Stimulated activated CD4-positive, alpha-beta T cell treated with anti-CD3 and anti-CD28 coated beads, Interleukin-15, amount 100 ng/mL, for 24 hours (primary cell): ENCODE measurements around the gene MFAP4.

Experiments
- DNase-seq: peaks from one replicate; pipeline ENCODE4 v3.0.0-alpha.2; 2020

MFAP4 gene

DNA sequence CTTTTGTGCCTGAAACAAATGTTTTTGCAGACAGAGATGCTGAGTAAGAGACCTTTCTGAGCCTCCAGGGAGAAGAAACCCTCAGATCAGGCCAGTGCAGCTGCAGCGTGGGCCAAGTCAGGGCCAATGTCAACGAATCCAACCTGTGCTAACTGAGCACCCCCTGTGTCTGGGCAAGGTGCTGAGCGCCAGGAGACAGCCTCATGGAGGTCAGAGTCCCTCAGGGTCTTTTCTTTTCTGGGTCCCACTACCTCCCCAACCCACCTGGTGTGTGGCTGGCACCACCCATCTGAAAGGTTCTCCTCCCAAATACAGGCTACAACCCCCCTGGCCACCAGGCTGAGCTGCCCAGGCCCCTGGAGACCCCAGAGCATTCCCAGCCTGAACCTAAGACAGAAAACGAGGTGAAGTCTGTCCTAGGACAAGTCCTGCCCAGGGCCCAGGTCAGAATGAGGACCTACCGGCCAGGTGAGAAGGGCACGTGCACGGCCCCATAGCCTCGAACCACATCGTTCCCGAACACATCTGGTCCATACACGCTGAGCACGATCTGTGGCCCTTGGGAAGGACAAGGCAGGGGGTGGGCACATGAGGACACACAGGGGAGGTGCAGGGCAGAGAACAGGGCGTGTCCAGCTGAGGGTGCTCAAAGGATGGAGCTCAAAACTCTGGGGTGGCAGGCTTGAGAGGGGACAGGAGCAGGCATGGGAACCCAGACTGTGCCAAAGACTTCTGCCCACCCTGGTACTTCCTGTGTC, 39.5 kb downstream of the MFAP4 start:
- DNase-seq = no peak

DNA sequence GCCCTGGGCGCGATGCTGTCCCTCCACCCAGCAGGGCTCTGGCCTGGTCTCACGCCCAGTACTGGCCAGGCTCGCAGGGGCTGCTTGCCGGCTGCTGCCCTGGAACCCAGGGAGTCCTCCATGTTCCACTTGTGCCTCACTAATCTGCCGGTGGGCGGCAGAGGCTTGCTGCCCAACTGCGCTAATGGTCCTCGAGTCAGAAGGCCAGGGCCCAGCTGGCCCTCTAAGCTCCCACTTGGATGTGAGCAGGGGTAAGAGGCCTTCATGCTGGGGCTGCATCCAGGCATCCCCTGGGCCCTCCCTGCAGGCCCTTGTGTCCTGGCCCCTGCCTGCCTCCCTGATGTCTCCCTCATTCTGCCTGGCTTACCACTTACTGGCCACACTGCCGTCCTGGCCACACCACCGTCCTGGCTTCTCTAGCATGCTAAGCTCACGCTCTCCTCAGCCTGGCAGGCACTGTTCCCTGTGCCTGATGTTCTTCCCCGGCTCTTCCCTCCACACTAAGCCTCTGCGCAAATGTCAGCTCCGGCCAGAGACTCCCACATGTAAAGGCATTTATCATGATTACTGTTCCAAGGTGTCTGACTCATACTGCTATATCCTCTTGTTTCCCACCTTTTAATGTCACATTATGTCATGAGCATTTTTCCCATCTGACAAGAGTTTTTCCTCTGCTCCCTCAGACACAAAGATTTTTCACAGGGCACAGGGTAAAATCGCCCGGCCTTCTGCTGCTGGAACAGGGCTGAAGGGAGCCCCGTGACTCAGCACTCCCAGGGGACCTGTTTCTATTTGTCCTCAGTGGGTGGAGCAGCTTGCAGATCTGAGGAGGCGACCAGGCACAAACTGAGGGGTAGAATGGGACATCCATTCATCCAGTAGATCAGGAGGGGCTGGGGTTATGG, 40.4 kb downstream of the MFAP4 start:
- no peak for DNase-seq

DNA sequence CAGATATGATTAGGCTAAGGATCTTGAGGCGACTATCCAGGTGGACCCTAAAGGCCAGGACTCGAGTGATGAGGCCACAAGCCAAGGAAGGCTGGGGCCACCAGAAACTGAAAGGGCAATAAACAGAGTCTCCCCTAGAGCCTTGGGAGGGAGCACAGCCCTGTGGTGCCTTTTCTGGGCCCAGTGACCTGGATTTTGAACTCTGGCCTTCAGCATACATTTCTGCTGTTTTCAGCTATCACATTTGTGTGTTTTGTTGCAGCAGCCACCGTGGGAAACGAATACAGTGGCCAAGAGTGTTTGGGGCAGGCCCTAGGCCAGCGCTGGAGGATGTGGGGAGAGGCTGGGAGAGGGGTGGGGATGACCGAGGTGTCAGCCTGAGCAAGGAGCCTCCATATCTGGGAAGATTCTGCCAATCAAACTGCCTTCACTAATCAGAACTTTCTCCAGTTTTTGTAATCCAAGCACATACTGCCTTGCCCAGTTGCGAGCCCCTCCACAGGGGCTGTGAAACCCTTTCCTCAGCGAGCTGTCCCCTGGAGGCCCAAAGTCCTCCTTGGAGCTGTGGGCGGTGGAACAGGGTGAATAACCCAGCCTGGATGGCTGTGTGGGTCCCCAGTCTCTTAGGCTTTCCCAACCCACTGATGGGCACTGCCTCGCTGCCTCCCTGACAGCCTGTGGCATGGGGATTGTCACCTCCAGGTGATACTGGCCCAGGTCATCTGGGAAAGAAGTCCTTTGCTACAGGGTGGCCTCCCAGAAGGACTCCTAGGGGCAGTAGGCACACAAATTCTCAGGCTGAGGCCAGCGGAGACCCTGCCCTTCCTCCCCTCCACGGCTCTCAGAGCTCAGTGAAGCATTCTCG, 41.3 kb downstream of the MFAP4 start:
- DNase-seq = no peak

DNA sequence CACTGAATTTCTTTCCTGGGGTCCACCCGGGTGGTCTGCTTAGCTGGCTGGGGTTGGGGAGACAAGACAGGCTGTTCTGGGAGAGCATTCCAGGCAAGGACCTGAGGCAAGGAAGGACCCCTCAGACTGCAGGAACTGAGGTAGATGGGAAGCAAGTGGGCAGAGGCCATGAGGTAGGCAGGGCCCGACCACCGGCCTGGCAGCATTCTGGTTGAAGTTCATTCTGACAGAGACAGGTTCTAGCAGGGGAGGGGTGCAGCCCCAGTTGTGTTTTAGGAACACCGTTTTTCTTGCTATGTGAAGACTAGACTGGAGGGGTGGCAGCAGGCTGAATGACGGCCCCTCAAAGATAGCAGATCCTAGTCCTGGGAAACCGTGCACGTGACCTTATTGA, 41.9 kb downstream of the MFAP4 start:
- no peak for DNase-seq

DNA sequence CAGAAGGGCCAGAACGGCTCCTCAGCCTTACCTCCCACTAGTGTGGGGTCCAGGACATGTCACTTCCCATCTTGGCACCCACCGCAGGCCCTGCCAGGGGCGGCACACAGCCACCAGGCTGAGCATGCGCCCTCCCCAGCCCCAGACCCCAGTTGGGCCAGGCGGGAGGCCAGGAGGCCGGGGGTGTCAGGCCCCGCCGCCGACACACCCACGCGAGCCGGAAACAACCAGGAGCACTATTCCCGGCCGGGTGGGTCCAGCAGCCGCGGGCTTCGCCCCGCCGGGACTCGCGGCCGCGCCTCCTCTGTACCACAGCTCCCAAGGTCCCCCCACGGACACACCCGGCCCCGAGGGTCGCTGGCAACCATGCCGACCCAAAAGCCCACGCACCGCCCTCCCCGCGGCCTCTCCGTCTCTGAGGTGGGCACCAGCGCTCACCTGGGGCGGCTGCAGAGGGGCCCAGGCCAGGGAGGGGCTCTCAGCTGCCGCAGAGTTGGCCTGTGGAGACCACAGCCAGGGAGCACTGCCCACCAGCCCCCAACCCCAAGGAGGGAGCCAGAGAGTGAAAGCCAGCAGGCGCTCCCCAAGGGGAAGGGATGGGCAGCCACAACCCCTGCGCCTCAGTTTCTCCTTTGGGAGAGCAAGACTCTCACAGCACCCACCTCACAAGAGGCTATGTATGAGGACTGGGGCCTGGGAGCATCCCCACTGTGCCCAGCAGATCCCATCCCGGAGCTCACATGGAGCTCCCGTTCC, 42.5 kb downstream of the MFAP4 start:
- no peak for DNase-seq

DNA sequence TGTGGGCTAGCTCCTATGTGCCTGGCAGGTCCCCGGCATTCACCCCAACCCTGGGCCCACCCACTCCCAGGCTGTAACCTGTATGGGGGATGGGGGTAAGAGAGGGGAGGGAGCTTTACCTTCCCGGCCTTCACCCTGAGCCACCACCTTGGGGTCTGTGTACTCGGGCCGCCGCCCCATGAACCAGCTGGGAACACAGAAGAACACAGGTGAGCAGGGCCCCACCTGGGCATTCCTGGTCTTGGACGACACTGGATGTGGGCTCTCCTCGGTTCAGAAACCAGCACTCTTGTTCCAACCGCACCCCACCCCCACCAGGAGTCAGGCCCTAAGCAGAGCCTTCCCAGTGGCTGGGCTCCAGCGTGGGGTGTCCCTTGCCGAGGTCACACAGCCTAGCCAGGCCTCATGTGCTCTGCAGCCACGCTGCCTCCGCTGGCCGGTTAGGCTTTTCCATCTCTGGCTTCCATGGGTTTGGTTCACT, 43.3 kb downstream of the MFAP4 start:
- no peak for DNase-seq

DNA sequence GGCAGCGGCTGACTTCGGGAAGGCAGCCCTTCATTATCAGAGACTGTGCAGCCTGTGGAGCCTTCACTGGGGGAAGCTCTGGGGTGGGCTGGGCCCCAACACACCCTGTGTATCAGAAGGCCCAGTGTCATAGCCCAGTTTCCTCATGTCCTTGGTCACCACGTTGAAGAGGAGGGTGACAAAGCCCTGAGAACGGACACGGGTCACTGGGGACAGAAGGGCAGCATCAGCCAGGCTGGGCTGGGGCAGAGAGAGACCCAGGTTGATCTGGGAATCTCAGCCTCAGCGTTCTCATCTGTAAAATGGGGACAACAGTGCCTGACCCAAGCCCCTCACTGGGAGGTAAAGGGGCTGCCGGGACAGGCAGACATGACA, 43.7 kb downstream of the MFAP4 start:
- no peak for DNase-seq

DNA sequence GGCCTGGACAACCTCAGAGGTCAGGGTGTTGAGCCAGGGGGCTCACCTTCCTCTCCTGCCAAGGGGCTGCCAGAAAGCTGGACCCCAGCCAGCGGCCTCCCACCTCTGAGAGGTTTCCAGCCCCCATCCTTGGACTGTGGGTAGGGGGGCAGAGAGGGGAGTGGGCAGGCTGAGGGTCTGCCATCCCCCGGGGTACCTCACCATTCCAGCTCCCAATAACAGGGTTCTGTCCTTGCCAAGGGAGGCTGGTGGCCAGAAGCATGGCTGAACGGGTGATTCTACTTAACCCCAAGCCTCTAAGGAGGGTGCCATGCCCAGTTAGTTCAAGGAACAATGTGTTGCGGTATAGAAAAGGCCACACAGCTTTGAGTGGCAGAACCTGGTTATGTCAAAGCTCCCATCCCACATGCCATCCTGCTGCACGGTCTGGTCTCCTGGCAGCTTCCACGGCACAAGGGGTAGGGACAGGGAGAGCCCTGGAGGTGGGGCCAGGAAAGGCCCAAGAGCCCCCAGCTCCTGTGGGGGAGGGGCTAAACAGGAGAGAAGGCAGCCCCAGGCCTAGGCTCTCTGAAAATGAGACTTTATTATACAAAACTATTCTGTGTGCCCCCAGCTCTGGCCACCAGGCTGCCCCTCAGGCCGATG, 44.3 kb downstream of the MFAP4 start:
- DNase-seq = no peak

DNA sequence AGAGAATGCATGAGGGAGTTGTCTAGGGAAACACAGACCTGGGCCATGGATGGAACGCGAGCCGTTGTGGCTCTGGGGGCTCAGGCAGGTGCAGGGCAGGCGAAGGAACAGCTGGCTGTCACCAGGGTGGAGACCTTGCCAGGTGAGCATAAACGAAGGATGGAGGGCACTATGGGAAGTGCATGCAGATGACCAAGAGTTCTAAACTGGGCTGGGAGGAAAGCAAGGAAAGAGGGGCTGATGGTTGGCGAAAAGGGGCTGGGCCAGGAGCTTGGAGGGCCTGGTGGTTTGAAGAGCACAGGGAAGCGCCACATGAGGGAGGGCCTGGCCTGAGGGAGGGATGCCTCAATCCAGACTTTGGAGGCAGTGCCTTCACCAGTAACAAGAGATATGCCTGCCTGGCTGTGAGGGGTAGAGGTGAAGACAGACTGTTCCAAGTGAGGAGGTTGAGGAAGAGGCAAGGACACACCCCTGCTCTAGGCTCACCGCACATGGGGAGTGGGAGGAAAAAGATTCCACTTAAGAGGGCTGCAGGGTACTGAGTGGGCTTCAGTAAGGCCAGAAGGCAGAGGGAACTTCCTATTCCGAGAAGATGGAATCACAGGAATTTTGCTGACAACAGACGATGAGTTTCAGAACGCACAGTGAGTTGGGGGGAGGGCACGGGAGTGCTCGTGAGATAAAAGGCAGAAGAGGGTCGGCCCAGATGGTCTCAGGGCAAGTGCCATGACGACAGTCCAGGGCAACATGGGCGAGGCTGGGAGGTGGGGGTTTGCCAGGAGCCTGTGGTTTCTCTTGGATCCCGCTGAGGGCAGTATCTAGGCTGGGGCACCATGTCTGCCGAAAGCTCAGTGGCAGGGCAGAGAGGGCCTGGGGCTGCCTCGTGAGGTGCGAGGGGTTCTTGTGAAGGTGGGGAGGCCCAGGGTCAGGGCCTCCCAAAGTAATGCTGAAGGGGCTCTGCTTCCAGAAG, 45.1 kb downstream of the MFAP4 start:
- no peak for DNase-seq

DNA sequence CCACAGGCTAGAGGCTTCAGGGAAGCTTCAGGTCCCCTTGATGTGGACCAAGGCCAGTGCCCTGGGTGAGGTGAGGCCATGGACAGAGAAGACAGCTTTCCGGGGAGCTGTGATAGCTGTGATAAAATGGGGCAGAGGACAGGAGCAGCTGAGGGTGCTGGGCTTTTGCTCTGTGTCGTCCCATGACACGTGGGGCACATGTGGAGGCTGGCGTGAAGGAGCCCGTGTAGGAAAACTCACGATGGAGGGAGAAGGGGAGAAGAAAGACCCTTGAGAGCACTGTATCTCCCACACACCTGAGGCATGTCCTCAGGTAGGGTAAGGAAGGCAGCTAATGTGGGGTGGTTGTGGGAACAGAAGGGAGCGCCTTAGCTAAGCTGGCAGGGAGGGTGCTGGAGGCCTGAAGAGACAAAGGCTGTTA, 45.8 kb downstream of the MFAP4 start:
- DNase-seq = no peak

DNA sequence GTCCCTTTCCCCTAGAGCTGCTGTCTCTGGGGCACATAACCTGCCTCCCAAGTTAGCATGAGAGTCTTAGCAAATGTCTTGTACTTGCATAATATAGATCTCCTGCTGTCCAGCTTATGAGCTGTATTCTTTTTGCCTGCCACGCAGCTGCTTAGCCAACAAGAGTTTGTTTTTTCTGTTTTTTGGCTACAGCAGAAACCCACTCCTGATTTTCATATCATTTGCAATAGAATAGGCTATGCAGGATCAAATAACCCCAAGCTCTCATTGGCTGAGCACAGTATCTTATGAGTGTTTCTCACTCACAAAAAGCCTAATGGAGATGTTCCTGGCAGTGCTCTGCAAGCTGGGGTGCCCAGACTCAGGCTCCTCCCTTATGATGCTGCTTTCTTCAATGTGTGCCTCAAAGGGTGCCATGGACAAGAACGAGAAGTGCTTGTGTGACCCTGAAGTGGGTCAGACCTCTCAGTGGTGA, 47.6 kb downstream of the MFAP4 start:
- no peak for DNase-seq

DNA sequence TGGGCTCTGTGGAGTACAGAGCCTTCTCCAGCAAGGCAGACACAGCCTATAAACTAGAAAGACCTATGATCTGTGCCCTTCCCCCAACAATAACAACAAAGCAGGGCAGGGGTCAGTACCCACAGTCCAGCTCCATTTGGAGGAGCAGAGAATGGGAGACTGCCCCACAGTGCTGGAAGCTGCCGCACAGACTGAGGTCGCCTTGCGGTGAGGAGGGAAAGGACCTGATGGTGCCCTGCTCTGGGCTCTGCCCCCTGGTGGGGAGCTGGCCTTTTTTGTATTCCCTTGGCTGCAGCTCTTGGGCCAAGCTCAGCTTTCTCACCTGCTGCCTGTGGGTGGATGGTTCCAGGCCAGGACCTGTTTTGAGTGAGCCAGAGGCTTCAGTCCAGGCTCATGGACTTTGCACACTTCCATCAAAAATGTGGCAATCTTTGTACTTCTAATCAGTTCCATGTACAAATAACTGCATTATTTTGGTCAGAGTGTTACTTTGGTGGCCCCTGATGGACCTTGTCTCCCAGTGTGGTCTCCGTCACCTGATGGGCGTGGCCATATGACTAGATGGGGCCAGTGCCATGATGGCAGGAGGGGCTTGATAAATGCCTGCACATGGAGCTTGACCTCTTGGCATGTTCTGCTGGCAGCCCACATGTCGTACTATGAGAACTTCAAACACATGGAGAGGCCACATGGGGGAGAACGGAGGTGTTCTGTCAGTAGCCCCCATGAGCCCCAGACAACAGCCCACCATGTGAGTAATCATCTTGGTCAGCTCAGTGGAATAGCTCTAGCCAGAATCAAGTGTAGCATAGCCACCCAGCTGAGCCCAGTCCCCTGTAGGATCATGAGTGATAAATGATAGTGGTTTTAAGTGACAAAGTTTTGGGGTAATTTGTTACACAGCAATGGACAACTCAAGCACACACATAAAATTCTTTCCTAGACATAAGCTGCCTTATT, 48.7 kb downstream of the MFAP4 start:
- peak; percentile 76 for DNase-seq

DNA sequence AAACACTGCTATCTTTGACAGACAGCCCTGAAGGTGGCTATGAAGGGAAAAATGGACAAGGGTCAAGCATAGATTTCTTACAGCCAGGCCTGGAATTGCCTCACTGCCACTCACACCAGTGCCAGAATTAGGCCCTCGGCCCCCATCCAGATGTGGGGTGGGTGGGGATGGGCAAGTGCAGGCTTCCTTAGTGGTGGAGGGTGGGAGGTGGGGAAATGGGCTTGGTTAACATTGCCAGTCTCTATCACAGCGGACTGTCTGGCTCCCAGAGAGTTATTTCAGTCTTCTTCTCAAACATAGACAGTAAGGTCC, 49.3 kb downstream of the MFAP4 start:
- DNase-seq = no peak

DNA sequence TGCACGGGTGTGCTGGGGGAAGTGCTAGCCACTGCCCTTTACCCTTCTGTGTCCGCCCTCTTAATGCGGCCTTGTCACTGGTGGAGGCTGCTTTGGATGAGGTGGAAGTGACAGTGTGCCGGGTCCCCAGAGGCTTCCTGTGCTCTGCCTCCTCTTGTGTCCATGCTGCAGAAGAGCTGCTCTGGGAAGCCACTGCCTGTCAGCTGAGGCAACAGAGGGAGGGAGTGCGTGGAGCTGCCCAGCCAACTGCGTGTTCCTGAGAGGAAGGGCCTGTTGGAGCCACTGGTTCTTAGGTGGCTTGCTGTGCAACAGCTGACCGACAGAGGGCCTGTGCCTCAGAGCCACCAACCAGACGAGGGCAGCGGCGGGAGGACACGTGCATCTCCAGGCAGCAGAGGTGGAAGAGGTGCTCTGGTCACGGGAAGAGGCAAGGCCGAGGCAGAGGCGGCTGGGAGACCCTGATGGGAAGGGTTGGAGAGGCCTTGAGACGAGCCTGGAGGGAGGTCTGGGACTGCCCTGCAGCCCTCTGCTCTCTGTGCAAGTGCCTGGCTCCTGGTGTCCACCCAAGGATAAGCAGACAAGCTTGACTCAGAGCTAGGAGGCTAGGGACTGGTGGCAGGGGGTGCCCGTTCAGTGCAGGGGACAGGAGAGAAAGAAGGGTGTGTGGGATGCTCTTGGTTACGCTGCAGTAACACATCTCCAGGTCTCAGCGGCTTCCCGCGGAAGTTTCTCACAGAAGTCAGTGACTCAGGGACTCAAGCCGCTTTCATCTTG, 49.9 kb downstream of the MFAP4 start:
- no peak for DNase-seq

DNA sequence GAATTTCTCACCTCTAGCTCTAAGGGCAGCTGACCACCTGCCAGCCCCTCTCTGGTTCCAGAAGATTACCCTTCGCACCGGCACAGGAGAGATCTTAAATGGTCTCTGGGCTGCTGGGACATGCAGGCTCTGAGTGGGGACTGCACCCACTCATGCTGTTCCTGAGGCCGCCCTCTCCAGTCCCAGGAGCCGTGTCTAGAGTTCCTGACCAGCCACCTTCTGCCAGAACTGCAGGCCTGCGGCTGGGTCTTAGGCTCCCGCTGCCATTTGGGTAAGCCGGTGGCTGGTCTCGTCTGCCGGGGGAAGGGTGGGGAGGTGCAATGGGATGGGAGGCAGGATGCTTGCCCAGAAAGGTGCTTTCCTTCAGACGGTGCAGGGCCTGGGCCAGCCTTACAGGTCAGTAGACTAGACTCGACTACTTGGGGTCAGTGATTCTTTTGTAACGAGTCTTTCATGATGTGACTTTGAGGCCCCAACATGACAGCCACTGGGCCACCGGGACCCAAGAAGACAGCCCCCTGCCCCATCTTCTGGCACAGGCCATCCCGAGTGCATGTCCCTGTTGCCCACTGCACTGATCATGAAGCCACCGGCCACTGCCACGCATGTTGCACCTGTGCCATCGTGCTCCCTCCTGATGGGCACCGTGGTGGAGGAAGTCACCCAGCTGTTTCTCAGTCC, 50.9 kb downstream of the MFAP4 start:
- no peak for DNase-seq

DNA sequence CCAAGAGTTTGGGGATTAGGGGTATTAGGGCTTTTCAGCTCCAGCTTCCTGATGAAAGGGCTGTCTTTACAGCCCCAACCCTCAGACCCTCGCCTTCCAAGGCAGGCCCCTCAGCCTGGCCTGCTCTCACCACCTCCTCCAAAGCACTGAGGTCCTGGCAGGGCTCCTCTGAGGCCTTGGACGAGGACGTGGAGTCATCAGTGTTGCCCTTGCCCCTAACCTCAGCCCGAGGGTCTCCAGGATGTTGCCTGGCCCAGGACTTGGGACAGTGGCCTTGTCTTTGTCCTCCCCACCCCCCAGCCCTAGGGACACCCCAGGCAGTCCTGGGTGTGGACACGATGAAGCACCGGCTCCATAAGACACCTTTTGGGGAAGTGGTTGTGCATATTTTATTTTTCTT, 52.7 kb downstream of the MFAP4 start:
- no peak for DNase-seq

DNA sequence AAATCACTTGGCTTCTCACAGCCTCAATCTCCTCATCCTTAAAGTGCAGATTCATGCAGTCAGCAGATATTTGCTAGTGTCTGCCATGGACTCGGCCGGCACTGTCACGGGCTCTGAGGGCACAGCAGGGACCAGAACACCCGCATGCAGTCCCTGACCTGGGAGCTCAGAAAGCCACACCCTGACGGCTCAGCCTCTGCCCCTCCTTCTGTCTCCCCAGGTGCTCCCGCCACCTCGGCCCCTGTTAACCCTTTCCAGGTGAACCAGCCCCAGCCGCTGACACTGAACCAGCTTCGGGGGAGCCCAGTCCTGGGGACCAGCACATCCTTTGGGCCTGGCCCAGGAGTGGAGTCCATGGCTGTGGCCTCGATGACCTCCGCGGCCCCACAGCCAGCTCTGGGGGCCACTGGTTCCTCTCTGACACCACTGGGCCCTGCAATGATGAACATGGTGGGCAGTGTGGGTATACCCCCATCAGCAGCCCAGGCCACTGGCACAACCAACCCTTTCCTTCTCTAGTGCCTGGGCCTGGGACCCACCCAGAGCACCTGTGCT, 53.2 kb downstream of the MFAP4 start:
- no peak for DNase-seq
